Urinary bladder (tissue), 4 donors: ENCODE measurements around the gene ADARB2. TPM values are rescaled to one million over a fixed set of nuclear protein-coding genes. Genes with fewer than 3 reads are reported as not detected.

ENCODE experiments used
- DNase-seq: peaks from one replicate; pipeline ENCODE4 v3.0.0-alpha.2; 2015; ENCODE audit errors: extremely low spot score
- H3K27ac ChIP-seq: one replicate; pipeline ENCODE4 v1.5.1; 2013; ENCODE audit warnings: low read depth, mild to moderate bottlenecking, moderate library complexity
- H3K36me3 ChIP-seq: one replicate; pipeline ENCODE4 v1.6.1; 2013; ENCODE audit warnings: mild to moderate bottlenecking, moderate library complexity; ENCODE audit not compliant: insufficient read depth
- H3K4me1 ChIP-seq: one replicate; pipeline ENCODE4 v1.6.1; 2013; ENCODE audit warnings: mild to moderate bottlenecking, moderate library complexity; ENCODE audit not compliant: insufficient read depth
- H3K4me3 ChIP-seq: one replicate; pipeline ENCODE4 v1.5.1; 2013; ENCODE audit warnings: low read depth, low read length
- WGBS: extraction: QIAGEN DNeasy Blood & Tissue Kit; methylation state at CpG from one replicate; pipeline ENCODE4 v1.1.7; 2013; 5-methylcytosine and 5-hydroxymethylcytosine counted together
- polyA plus RNA-seq: library from polyadenylated mRNA; stranded (reverse); fragments of 200-250 nt; gene quantifications from one replicate; pipeline ENCODE4 v1.2.3, GENCODE V29; 2013
- total RNA-seq: library from RNA; depleted of rRNA; stranded (reverse); fragments of >200 nt; gene quantifications from one replicate; pipeline ENCODE4 v1.2.3, GENCODE V29; 2014
- donor health status: healthy with polysubstance abuse.
- donor health status: healthy.

ADARB2 gene
- total and polyA plus RNA-seq, 2 donors: 0.26 to 1.0 TPM

- Histone ChIP-seq H3K4me1 (no peaks in the 10 kb centered on the region), H3K36me3 (no peaks in the 10 kb centered on the region), H3K4me3 (no peak overlapping the region), H3K27ac (no peak overlapping the region)
- DNase-seq: no peak
- 26% methylated on average over 5 of the region's 5 CpGs for WGBS
Observed at GRCh38 chr10:1660815-1661214, 76.5 kb downstream of the ADARB2 start.

- DNase-seq: no peak
- WGBS: 86% methylated on average over 7 of the region's 7 CpGs
- no peaks in the 10 kb centered on the region for H3K36me3 ChIP-seq
- no peak overlapping the region for H3K4me3 ChIP-seq
- no peaks in the 10 kb centered on the region for H3K4me1 ChIP-seq
- no peak overlapping the region for H3K27ac ChIP-seq
Observed at GRCh38 chr10:1660386-1660785, 76.9 kb downstream of the ADARB2 start.

GRCh38 chr10:1659221-1659791 is 78.0 kb downstream of the ADARB2 start:
- Histone ChIP-seq H3K27ac (no peak overlapping the region), H3K36me3 (no peaks in the 10 kb centered on the region), H3K4me3 (no peak overlapping the region), H3K4me1 (no peaks in the 10 kb centered on the region)
- DNase-seq: no peak
- 86% methylated on average over 21 of the region's 21 CpGs for WGBS

GRCh38 chr10:1658658-1659057 is 78.7 kb downstream of the ADARB2 start:
- H3K4me3 ChIP-seq: no peak overlapping the region
- H3K27ac ChIP-seq: no peak overlapping the region
- H3K4me1 ChIP-seq: no peaks in the 10 kb centered on the region
- no peaks in the 10 kb centered on the region for H3K36me3 ChIP-seq
- DNase-seq: no peak
- WGBS: 67% methylated on average over 6 of the region's 6 CpGs

GRCh38 chr10:1657479-1657878 is 79.8 kb downstream of the ADARB2 start:
- Histone ChIP-seq H3K27ac (no peak overlapping the region), H3K4me3 (no peak overlapping the region), H3K36me3 (no peaks in the 10 kb centered on the region), H3K4me1 (no peaks in the 10 kb centered on the region)
- no peak for DNase-seq
- WGBS: 42% methylated on average over 7 of the region's 7 CpGs

DNA sequence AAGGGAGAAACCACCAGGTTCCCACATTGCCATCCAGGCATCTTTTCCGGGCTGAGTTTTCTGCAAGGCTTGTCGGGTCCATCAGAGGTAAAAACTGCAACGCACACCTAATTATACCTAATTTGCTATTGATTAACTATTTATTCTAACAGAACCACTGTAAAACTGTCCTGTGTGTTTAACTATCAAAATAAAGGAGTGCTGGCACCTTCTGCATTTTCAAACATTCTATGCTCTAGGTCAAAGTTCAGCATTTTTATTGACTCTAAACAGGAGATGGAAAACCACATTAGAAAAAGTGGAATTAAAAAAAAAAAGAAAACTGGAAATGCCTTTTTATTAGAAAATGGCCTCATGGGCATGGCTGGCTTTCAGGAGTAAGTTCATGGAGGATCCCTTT is 82.0 kb downstream of the ADARB2 start:
- WGBS: 48% methylated on average over 3 of the region's 3 CpGs

GRCh38 chr10:1654811-1655356 is 82.4 kb downstream of the ADARB2 start:
- Histone ChIP-seq H3K27ac (no peak overlapping the region), H3K36me3 (no peaks in the 10 kb centered on the region), H3K4me3 (no peak overlapping the region), H3K4me1 (no peaks in the 10 kb centered on the region)
- WGBS: 78% methylated on average over 9 of the region's 9 CpGs
- DNase-seq: no peak

More for the DNA sequence above, 82.0 kb downstream of the ADARB2 start:
- Histone ChIP-seq H3K4me1 (no peaks in the 10 kb centered on the region), H3K36me3 (no peaks in the 10 kb centered on the region), H3K27ac (no peak overlapping the region), H3K4me3 (no peak overlapping the region)
- DNase-seq: no peak

- H3K4me1 ChIP-seq: no peaks in the 10 kb centered on the region
- no peak for DNase-seq
- H3K27ac ChIP-seq: no peak overlapping the region
- 70% methylated on average over 6 of the region's 6 CpGs for WGBS
- H3K4me3 ChIP-seq: no peak overlapping the region
- H3K36me3 ChIP-seq: no peaks in the 10 kb centered on the region
Observed at GRCh38 chr10:1654247-1654646, 83.1 kb downstream of the ADARB2 start.

GRCh38 chr10:1653321-1653720 is 84.0 kb downstream of the ADARB2 start:
- no peak for DNase-seq
- H3K4me3 ChIP-seq: no peak overlapping the region
- no peak overlapping the region for H3K27ac ChIP-seq
- WGBS: 83% methylated on average over 11 of the region's 11 CpGs
- H3K36me3 ChIP-seq: no peaks in the 10 kb centered on the region
- H3K4me1 ChIP-seq: no peaks in the 10 kb centered on the region

- Histone ChIP-seq H3K27ac (no peak overlapping the region), H3K36me3 (no peaks in the 10 kb centered on the region), H3K4me1 (no peaks in the 10 kb centered on the region), H3K4me3 (no peak overlapping the region)
- WGBS: 58% methylated on average over 9 of the region's 9 CpGs
- no peak for DNase-seq
Observed at GRCh38 chr10:1652151-1652550, 85.2 kb downstream of the ADARB2 start.

- Histone ChIP-seq H3K4me1 (no peaks in the 10 kb centered on the region), H3K27ac (no peak overlapping the region), H3K36me3 (no peaks in the 10 kb centered on the region), H3K4me3 (no peak overlapping the region)
- no peak for DNase-seq
- 77% methylated on average over 20 of the region's 20 CpGs for WGBS
Observed at GRCh38 chr10:1651270-1651966, 85.9 kb downstream of the ADARB2 start.

GRCh38 chr10:1650542-1651269 is 86.6 kb downstream of the ADARB2 start:
- no peaks in the 10 kb centered on the region for H3K4me1 ChIP-seq
- no peaks in the 10 kb centered on the region for H3K36me3 ChIP-seq
- no peak overlapping the region for H3K27ac ChIP-seq
- no peak overlapping the region for H3K4me3 ChIP-seq
- 63% methylated on average over 25 of the region's 25 CpGs for WGBS
- no peak for DNase-seq

- Histone ChIP-seq H3K36me3 (no peaks in the 10 kb centered on the region), H3K4me1 (no peaks in the 10 kb centered on the region), H3K27ac (no peak overlapping the region), H3K4me3 (no peak overlapping the region)
- 80% methylated on average over 12 of the region's 12 CpGs for WGBS
- no peak for DNase-seq
Observed at GRCh38 chr10:1648648-1649047, 88.7 kb downstream of the ADARB2 start.

- WGBS: 81% methylated on average over 5 of the region's 5 CpGs
- Histone ChIP-seq H3K27ac (no peak overlapping the region), H3K4me3 (no peak overlapping the region)
Observed at GRCh38 chr10:1646332-1646731, 91.0 kb downstream of the ADARB2 start.

More at GRCh38 chr10:1646332-1646731, 91.0 kb downstream of the ADARB2 start:
- no peaks in the 10 kb centered on the region for H3K4me1 ChIP-seq
- no peak for DNase-seq
- no peaks in the 10 kb centered on the region for H3K36me3 ChIP-seq
